ENCODE results near the gene GPR84.

The GPR84 gene

DNA sequence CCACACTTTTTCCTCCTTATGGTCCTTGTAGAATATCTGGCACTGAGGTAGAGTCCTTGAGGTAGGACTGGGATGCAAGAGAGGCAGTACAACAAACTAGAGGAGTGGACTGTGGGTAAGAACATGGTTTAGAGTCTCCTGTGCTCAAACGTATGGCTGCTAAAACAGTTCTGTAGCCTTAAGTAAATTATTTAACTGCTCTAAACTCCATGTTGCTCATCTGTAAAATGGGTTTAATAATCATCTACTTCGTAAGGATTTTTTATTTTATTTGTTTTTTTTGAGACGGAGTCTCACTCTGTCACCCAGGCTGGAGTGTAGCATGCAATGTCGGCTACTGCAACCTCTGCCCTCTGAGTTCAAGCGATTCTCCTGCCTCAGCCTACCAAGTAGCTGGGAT lies 42.9 kb downstream of the GPR84 start:
- no peak for DNase-seq
